ENCODE data around the gene OSBPL9. TPM values are rescaled to one million over a fixed set of nuclear protein-coding genes. Genes with fewer than 3 reads are reported as not detected.
"Not testable (repeated sequence)": the region's sequence is repeated elsewhere in the genome, so short reads cannot be mapped to it uniquely, and the experiment has no call there.

The OSBPL9 gene
- total RNA-seq, 2 donors from 2014 or later: 94.1 to 114 TPM

GRCh38 chr1:51641096-51641495, 24.2 kb downstream of the OSBPL9 start:
- Histone ChIP-seq H3K27ac (peak overlapping the region; percentile 11 to 75), H3K36me3 (no peaks in the 10 kb centered on the region), H3K4me1 (ENCODE audit: control insufficient read depth in 1 of 2, low read depth in 2 of 2) (peaks cover 45 to 82% of the 10 kb centered on the region in 2 donors), H3K9me3 (no peaks in the 10 kb centered on the region), H3K4me3 (no peak overlapping the region), H3K27me3 (replicated peaks; ENCODE audit: insufficient read depth) (no peaks in the 10 kb centered on the region)
- ATAC-seq (ENCODE audit: insufficient number of reproducible peaks, low FRiP score, low read depth) (no peak), DNase-seq (ENCODE audit: low spot score) (no peak)
- TF ChIP-seq, protein P1, sequence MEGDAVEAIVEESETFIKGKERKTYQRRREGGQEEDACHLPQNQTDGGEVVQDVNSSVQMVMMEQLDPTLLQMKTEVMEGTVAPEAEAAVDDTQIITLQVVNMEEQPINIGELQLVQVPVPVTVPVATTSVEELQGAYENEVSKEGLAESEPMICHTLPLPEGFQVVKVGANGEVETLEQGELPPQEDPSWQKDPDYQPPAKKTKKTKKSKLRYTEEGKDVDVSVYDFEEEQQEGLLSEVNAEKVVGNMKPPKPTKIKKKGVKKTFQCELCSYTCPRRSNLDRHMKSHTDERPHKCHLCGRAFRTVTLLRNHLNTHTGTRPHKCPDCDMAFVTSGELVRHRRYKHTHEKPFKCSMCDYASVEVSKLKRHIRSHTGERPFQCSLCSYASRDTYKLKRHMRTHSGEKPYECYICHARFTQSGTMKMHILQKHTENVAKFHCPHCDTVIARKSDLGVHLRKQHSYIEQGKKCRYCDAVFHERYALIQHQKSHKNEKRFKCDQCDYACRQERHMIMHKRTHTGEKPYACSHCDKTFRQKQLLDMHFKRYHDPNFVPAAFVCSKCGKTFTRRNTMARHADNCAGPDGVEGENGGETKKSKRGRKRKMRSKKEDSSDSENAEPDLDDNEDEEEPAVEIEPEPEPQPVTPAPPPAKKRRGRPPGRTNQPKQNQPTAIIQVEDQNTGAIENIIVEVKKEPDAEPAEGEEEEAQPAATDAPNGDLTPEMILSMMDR (IDR thresholded peaks at IDR 0.05): no peak

- peaks cover 36 to 71% of the 10 kb centered on the region in 2 donors for H3K4me1 ChIP-seq (ENCODE audit: control insufficient read depth in 1 of 2, low read depth in 2 of 2)
- H3K4me3 ChIP-seq: no peak overlapping the region
- DNase-seq (ENCODE audit: low spot score): no peak
- peak overlapping the region; percentile 68 to 75 for H3K27ac ChIP-seq
- H3K27me3 ChIP-seq (replicated peaks; ENCODE audit: insufficient read depth): no peaks in the 10 kb centered on the region
- no peaks in the 10 kb centered on the region for H3K36me3 ChIP-seq
- H3K9me3 ChIP-seq: no peaks in the 10 kb centered on the region
- ATAC-seq (ENCODE audit: insufficient number of reproducible peaks, low FRiP score, low read depth): no peak
- TF ChIP-seq, protein P1 (IDR thresholded peaks at IDR 0.05): no peak
Observed at GRCh38 chr1:51642739-51643142, 25.8 kb downstream of the OSBPL9 start.

DNA sequence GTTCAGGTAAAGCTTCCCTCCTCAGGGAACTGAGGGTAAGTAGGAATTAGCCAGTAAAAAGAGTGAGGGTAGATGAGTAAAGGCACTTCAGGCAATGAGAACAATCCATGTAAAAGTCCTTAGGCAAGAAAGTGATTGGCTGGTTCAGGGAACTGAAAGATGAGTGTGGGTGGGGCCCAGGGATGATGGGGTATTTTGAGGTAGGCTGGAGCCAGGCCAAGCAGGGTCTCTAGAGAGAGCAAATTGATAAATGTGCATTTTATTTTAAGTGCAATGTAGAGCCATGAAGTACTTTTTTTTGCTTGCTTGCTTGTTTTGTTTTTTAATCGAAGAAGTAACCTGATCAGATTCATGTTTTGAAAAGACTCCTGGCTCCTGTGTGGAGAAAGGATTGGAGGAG, 26.5 kb downstream of the OSBPL9 start:
- H3K4me3 ChIP-seq: no peak overlapping the region
- no peaks in the 10 kb centered on the region for H3K9me3 ChIP-seq
- peak overlapping the region; percentile 68 to 75 for H3K27ac ChIP-seq
- ATAC-seq (ENCODE audit: insufficient number of reproducible peaks, low FRiP score, low read depth) (no peak), DNase-seq (ENCODE audit: low spot score) (no peak)
- no peaks in the 10 kb centered on the region for H3K27me3 ChIP-seq (replicated peaks; ENCODE audit: insufficient read depth)
- H3K4me1 ChIP-seq (ENCODE audit: control insufficient read depth in 1 of 2, low read depth in 2 of 2): peaks cover 37 to 71% of the 10 kb centered on the region in 2 donors
- TF ChIP-seq, protein P1 (IDR thresholded peaks at IDR 0.05): no peak
- H3K36me3 ChIP-seq: no peaks in the 10 kb centered on the region

- H3K4me1 ChIP-seq (ENCODE audit: control insufficient read depth in 1 of 2, low read depth in 2 of 2): peaks cover 37 to 71% of the 10 kb centered on the region in 2 donors
- no peak for DNase-seq (ENCODE audit: low spot score)
Observed at GRCh38 chr1:51644020-51644419, 27.1 kb downstream of the OSBPL9 start.

GRCh38 chr1:51644533-51645197, 27.8 kb downstream of the OSBPL9 start:
- ATAC-seq (ENCODE audit: insufficient number of reproducible peaks, low FRiP score, low read depth) (no peak), DNase-seq (ENCODE audit: low spot score) (no peak)
- TF ChIP-seq, protein P1 (IDR thresholded peaks at IDR 0.05): no peak
- Histone ChIP-seq H3K9me3 (no peaks in the 10 kb centered on the region), H3K27me3 (replicated peaks; ENCODE audit: insufficient read depth) (no peaks in the 10 kb centered on the region), H3K4me3 (peak overlapping the region; percentile 12), H3K27ac (peak overlapping the region; percentile 68 to 75), H3K36me3 (no peaks in the 10 kb centered on the region), H3K4me1 (ENCODE audit: control insufficient read depth in 1 of 2, low read depth in 2 of 2) (peaks cover 38 to 72% of the 10 kb centered on the region in 2 donors)

More at GRCh38 chr1:51644020-51644419, 27.1 kb downstream of the OSBPL9 start:
- Histone ChIP-seq H3K4me3 (no peak overlapping the region), H3K27me3 (replicated peaks; ENCODE audit: insufficient read depth) (no peaks in the 10 kb centered on the region), H3K27ac (peak overlapping the region; percentile 68 to 75), H3K36me3 (no peaks in the 10 kb centered on the region), H3K9me3 (no peaks in the 10 kb centered on the region)
- no peak for ATAC-seq (ENCODE audit: insufficient number of reproducible peaks, low FRiP score, low read depth)
- TF ChIP-seq, protein P1 (IDR thresholded peaks at IDR 0.05): no peak

DNA sequence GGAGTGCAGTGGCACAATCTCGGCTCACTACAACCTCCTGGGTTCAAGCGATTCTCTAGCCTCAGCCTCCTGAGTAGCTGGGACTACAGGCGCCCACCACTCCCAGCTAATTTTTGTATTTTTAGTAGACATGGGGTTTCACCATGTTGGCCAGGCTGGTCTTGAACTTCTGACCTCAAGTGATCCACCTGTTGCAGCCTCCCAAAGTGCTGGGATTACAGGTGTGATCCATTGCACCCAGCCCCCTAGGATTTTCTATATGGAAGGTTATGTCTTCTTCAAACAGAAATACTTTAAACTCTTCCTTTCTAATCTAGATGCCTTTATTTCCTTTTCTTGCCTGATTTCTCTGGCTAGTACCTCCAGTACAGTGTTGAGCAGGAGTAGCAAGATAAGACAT, 29.7 kb downstream of the OSBPL9 start:
- DNase-seq (ENCODE audit: low spot score): not testable (repeated sequence)

More for the DNA sequence above, 29.7 kb downstream of the OSBPL9 start:
- H3K27me3 ChIP-seq (replicated peaks; ENCODE audit: insufficient read depth); H3K27ac ChIP-seq; H3K4me3 ChIP-seq; H3K9me3 ChIP-seq; H3K36me3 ChIP-seq; ATAC-seq (ENCODE audit: insufficient number of reproducible peaks, low FRiP score, low read depth): not testable (repeated sequence)
- peaks cover 36 to 79% of the 10 kb centered on the region in 2 donors for H3K4me1 ChIP-seq (ENCODE audit: control insufficient read depth in 1 of 2, low read depth in 2 of 2)
